ENCODE results near the gene GPC6.

GPC6 gene

GRCh38 chr13:93231867-93232266 is 5.3 kb downstream of the GPC6 start:
- Histone ChIP-seq H3K27ac (no peak overlapping the region; the same call in 1 of the 2 replicates), H3K9me3 (ENCODE audit: severe bottlenecking) (peaks cover 3% of the 10 kb centered on the region), H3K36me3 (peaks cover 57% of the 10 kb centered on the region), H3K4me3 (ENCODE audit: low read depth, low read length) (no peak overlapping the region), H3K27me3 (ENCODE audit: insufficient read depth, low read depth, severe bottlenecking) (no peaks in the 10 kb centered on the region)
- no peak for DNase-seq
- TF ChIP-seq CTCF (IDR thresholded peaks at IDR 0.05; ENCODE audit: low read depth, low read length) = no peak

GRCh38 chr13:93233997-93234416 is 7.4 kb downstream of the GPC6 start:
- peaks cover 17% of the 10 kb centered on the region for H3K9me3 ChIP-seq (ENCODE audit: severe bottlenecking)
- no peaks in the 10 kb centered on the region for H3K27me3 ChIP-seq (ENCODE audit: insufficient read depth, low read depth, severe bottlenecking)
- peaks cover 66% of the 10 kb centered on the region for H3K36me3 ChIP-seq
- peak; percentile 70 for DNase-seq
- TF ChIP-seq CTCF (IDR thresholded peaks at IDR 0.05; ENCODE audit: low read depth, low read length) = peak; percentile 70
- no peak overlapping the region for H3K27ac ChIP-seq
- no peak overlapping the region for H3K4me3 ChIP-seq (ENCODE audit: low read depth, low read length)

GRCh38 chr13:93234459-93234858 is 7.9 kb downstream of the GPC6 start:
- no peak for DNase-seq
- H3K27me3 ChIP-seq (ENCODE audit: insufficient read depth, low read depth, severe bottlenecking) = no peaks in the 10 kb centered on the region
- H3K4me3 ChIP-seq (ENCODE audit: low read depth, low read length) = no peak overlapping the region
- H3K27ac ChIP-seq = no peak overlapping the region
- TF ChIP-seq CTCF (IDR thresholded peaks at IDR 0.05; ENCODE audit: low read depth, low read length) = no peak
- peaks cover 66% of the 10 kb centered on the region for H3K36me3 ChIP-seq
- H3K9me3 ChIP-seq (ENCODE audit: severe bottlenecking) = peaks cover 19% of the 10 kb centered on the region

- peaks cover 59% of the 10 kb centered on the region for H3K36me3 ChIP-seq
- peak; percentile 64 for DNase-seq
- no peak for TF ChIP-seq CTCF (IDR thresholded peaks at IDR 0.05; ENCODE audit: low read depth, low read length)
- no peak overlapping the region for H3K27ac ChIP-seq
- H3K9me3 ChIP-seq (ENCODE audit: severe bottlenecking) = peaks cover 19% of the 10 kb centered on the region
- H3K27me3 ChIP-seq (ENCODE audit: insufficient read depth, low read depth, severe bottlenecking) = no peaks in the 10 kb centered on the region
- no peak overlapping the region for H3K4me3 ChIP-seq (ENCODE audit: low read depth, low read length)
Measured at GRCh38 chr13:93235258-93236015, 8.8 kb downstream of the GPC6 start.

- no peak for DNase-seq
- Histone ChIP-seq H3K36me3 (peaks cover 65% of the 10 kb centered on the region), H3K9me3 (ENCODE audit: severe bottlenecking) (peaks cover 16% of the 10 kb centered on the region), H3K27me3 (ENCODE audit: insufficient read depth, low read depth, severe bottlenecking) (no peaks in the 10 kb centered on the region), H3K27ac (no peak overlapping the region), H3K4me3 (ENCODE audit: low read depth, low read length) (no peak overlapping the region)
- TF ChIP-seq CTCF (IDR thresholded peaks at IDR 0.05; ENCODE audit: low read depth, low read length) = no peak
Measured at GRCh38 chr13:93238711-93239110, 12.1 kb downstream of the GPC6 start.
